T-helper 1 cell (primary cell): Measurements from ENCODE around the gene PCDH9.

Experiments used
- DNase-seq, 5 donors: peaks; one replicate each; pipeline ENCODE4 v3.0.0-alpha.2; 2012 to 2020

PCDH9 gene

DNA sequence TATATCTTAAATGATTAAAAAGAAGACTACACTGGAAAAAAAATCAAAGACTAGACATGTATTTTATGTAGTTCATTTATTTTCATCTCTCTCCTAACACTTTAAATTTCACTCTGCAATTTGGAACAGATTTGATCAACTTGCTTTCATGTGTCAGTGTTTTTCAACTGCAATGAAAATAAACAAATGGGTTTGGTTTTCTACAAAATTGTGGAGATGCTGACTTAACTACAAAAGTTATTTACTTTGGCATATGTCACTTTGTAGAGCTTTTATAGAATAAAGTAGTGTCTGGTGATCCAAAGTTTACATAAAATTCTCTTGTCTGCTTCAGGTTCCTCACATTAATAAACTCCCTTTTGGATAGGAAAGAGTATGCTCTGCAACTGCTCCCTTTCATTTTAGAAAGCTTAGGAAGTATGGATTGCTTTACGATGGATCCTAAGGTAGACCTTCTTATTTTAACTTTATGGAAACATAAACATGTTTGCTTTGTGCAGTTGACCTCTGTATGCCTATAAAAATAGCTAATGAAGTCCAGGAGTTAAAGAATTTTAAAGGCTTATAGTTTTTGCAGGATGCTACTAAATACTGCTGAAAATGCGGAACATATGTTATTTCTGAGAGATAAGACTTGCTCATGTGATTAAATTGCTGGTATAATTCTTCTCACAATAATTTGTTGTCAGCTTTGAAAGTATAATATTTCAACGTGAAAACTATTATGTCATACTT is 815.9 kb downstream of the PCDH9 start:
- DNase-seq, result no peak

DNA sequence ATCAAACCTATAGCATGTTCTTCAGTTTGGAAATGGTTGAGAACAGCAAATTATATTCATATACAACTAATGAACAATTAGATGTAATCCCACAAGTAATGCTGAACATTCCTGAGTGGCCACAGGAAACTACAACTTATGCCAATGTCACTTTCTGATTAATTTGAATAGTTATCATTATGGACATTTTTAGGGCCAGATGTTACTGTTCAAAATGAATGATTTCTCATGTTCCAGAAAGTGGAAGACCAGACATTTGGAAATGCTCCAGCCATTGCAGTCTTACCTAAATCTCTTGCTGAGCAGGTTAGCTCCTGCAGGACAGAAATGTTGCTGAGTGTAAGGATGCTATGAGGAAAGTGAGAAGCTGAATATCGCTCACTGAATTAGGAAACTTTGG is 819.8 kb downstream of the PCDH9 start:
- DNase-seq, result no peak

DNA sequence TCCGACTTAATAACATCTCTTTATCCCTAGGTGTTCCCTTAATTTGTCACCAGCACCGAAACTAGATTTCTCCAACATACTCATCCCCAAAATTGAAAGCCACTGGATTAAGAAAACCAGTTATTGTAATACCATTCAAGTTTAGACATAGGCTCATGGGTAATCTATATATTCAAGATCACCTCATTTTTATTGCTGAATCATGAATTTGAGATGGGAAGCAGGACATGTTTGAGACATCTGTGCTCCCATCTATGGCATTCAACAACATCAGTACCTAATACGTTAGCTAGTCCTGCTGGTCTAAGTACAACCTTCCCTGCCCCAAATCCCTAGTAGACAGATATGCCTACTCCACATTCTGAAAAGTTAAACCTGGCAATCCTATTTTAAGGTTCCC is 820.6 kb downstream of the PCDH9 start:
- DNase-seq, result no peak

DNA sequence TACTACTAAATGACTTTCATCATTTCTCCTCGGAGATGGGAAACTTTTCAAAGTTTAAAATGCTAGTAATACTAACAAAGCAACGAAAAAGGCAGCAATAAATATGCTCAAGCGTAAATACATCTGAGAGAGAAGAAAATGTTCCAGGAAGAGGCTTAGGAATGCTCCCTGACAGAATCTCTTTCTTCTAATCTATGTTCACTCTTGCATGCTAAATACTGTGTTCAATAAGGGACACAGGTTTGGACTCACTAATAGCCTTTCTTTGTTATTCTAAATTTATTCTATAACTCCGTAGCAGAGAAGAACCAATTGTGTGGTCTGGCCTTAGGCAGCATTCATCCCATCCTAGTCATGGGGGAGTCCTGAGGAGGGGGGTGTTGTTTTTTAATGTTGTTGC is 823.0 kb downstream of the PCDH9 start:
- no peak for DNase-seq

DNA sequence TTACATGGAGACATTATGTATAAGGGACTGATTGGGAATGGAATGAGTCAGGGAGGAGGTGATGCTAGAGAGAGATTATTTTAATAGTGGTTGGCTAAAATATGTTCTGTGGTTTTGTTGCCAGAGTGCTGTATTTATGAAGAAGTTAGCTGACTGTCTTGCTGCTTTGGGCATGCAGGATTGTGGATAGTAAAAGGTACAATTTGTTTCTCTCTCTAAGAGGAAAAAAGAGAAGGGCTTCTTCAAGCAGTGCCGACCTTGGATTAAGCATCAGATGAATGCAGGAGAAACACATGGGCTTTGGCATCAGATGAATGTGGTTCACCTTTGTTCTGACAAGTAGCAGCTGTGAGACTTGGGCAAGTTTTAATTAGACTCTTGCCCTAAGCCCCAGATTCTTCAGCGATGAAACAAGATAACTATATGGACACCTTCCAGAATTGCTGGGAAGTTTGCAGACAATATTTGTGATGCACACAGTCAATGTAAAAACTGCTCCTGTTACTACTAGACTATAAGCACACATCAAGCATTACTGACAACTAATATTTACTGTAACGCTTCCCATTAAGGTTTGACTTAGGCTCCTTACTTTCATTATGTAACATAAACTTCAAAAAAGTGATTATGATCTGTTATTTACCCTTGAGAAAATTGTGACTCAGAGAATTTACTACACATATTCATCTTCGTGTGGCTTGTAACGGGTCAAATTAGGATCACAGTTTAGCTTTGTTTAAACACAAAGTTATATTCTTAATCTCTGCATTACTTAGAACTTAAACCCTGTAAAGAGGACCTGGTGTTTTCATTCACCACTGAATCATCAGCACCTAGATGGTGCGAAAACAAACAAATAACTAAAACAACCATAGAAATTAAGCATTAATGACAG is 824.0 kb downstream of the PCDH9 start:
- no peak for DNase-seq

DNA sequence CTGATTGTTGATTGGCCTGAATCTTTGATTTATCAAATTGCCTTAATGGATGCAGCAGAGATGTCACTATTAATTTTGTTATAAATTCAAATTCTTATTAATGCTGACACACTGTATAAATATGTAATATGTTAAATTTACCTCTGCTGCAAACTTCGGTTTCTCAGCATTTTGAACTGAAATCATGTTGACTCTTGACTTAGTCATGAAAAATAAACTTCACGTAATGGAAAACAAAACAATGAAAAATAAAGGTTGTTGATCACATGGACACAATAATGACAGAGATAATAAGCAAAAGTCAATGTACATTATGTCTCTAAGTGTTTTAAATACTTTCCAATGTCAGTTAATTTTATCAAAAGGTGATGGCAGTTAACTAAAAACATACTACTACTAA is 827.6 kb downstream of the PCDH9 start:
- DNase-seq, result no peak

DNA sequence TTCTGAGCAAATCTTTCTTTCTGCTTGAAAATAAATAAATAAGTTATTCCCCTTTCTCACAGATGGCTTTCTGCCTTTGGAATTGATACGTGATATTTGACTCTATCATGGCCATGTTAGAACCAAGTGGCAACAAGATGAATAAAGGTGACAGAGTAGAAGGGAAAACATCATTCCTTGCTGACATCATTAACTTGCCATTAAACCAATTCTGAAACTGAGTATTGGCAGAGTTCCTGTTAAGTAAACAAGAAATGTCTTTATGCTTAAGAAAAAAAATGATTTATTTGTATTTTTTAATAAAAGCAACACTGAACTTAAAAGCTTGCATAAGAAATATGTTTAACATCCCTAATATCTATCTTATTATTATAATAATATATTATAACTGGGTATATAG is 828.1 kb downstream of the PCDH9 start:
- DNase-seq, result no peak

DNA sequence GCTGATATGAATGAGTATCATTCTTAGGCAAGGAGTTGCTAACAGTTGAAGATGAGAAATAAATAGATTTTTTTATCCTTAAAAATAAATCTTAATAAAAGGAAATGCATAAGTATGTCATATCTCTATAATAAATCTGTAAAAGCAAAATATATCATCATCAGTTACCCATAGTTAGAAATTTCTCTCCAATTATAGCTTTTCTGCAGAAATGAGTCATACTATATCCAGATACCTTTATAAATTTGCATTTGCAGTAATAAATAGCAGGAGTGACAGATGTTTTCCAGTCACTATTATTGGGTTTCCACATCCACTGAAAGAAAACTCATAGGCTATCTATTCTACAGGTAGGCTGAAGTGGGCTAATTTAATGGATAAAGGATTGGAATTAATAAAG is 829.8 kb downstream of the PCDH9 start:
- DNase-seq, result no peak

DNA sequence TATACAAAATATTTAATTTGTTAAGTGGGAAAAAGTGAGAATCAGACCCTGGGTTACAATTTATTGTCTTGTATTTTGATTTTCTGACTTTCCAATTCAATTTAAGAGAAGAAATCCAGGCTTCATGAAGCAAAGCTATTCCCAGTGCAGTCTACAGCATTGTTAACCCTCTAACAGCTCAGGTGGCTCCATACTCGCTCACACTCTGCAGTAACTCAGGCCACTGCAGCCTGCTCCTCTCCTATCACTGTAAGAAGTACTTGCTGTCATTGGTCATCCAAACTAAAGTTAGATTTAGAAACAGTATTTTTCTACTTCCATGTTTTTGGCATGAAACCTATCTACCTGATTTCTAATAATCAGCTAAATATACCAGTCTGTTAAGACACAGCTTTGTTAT is 830.3 kb downstream of the PCDH9 start:
- DNase-seq, result no peak

DNA sequence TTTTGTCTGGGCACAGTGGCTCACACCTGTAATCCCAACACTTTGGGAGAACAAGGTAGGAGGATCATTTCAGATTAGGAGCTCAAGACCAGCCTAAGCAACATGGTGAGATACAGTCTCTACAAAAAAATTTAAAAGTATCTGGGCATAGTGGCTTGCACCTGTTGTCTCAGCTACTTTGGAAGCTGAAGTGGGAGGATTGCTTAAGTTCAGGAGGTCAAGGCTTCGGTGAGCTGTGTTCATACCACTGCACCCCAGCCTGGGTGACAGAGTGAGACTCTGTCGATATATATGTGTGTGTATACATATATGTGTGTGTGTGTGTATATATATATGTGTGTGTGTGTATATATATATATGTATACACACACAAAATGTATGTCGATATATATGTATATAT is 833.0 kb downstream of the PCDH9 start:
- DNase-seq, result no peak

DNA sequence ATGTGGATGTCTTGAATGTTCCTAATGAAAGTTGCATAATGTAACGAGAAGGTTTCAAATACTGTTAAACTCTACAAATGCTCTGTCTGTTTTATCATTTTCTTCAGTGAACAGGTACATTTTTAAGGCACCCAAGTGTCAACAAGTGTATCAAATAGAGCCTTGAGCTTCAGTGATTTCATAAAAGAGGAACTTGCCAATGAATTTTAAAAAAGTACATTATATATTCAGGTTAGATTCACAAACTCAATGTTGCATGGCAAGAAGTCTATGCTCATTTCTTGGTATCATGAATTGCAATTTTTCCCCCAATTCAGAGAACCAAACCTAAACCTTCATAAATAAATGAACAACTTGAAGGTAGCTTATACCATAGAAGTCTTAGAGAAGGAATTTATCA is 838.8 kb downstream of the PCDH9 start:
- DNase-seq, result no peak

DNA sequence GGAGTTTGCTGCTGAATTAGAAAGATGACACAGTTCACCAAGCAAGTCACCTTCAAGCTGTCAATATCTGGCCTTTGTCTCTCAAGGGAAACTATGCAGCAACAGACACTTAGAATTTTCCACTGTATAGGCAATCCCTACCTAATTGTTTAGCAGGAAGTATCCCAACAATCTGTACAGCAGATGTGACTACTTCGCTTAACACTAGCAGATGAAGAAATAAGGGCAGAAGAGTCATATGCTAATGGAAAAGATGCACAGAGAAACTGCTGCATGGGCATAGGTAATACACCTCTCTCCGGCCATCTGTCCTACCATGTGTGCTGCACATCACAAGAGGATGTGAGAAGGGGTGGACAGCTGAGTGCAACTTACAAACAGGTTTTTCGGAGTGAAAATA is 851.2 kb downstream of the PCDH9 start:
- DNase-seq, result no peak

DNA sequence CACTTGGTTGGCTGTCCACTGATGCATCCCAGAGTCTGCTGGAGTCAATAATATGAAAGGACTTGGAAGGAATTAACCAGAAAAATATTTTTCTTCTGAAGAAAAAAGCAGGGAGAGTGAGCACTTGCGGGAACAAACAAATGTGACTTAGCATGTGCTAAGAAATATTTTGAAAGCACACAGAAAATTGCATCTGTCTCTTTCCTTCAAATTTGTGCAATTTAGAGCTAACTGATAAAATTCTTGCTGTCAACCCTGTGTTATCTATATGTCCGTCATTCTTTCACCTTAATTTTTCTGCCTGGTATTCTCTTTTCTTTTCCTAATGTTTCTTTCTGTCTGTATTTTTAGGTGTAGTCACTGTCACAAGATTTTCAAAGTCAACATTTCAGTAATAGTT is 852.6 kb downstream of the PCDH9 start:
- DNase-seq, result no peak

DNA sequence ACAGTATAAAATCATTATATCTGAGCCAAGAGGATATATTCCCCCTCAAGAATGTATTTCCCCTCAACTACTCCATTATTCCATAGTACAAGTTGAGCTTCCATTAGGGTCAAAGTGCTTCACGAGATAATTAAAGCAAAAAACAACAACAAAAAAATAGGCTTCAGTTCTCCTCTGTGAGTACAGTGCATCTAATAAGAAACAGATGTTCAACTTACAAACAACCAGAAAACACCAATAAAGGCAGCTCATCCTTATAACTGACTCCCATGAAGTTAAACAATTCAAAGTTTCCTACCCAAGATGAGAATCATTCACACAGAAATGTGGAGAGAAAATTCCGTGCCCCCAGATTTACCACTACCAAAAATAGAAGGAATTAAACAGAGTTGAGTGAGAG is 854.4 kb downstream of the PCDH9 start:
- DNase-seq, result no peak

DNA sequence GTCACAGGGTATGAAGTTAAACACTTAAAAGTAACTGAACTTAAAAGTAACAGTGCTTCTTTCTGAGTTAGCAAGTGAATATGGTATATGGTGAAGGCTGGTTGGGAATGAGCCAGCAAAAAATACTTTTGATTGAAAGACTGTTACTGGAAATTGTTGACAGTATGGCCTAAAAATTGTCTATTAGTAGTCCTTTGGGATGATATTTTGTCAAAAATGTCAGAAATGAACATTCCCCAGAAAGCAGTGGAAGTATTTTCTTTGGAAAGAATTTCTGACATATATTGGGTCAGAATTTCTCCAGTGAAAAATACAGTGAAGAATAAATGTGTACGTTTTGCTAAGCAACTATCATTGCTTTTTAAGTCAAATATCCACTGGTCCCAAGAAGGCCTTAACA is 860.5 kb downstream of the PCDH9 start:
- no peak for DNase-seq

DNA sequence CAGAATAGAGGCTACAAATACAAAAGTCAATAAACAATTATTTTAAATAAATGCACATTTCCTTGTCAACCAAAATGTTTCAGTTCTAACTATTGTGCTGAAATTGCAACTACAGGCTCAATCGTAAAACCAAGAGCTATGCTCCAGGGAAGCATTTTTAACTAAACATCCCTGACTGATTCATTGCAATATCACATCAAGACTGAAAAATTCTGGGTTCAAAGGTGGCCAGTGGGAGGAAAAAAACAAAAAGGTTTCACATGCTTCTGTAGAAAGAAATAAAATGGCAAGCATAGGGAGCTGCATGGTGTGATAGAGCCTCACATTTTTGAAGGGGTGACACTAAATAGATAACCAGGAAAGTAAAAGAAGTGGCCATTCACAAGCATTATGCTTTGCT is 862.8 kb downstream of the PCDH9 start:
- no peak for DNase-seq

DNA sequence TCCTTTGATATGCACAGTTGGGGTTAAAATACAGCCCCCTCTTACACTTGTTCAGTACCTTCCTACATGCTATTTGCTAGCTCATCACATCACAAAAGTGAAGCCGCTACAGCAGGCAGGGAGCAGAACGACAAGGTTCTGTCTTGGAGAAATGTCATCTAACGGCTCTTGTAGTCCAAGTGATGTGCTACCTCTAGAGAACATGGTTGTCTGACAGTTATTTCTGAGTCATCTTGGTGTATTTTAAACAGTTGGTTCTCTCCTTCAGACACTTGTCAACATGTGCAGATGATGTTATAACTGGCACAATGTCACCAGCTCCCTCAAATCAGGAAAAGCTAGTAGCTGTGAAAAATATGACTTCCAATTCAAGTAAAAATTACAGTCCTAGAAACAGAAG is 865.0 kb downstream of the PCDH9 start:
- no peak for DNase-seq

DNA sequence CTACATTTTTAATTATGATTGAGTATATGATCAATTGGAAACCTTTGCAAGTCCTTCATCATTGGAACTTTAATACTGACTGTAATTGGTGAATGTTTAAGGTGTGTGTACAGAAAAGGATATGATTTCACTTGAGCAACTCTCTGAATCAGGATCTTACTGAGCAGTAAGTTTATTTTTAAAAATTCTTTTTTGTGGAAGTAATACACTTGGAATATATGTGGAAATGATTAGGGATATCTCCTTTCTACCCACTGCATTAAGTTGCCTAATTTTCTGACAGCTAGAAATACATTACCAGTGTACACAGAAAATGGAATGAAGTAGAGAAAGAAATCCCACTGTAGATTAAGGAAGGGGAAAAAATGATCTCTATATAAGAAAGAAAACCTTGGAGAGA is 865.8 kb downstream of the PCDH9 start:
- no peak for DNase-seq

DNA sequence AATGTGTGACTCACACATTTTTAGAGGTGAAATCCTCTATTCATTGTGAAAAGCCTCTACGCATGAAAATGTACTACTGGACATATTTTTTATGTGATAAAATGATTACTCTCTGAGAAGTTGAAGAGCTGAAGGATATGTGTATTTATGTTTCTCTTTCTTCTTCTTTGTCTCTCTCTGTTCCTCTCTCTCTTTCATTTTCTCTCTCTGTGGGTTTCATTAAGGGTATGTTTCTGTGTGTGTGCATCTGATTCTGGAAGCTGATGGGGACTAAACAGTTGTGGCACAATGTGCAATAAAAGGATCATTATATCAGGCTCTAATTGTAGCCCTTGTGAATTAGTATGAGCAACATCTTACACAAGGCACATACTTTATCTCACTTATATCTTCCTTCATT is 867.7 kb downstream of the PCDH9 start:
- no peak for DNase-seq

DNA sequence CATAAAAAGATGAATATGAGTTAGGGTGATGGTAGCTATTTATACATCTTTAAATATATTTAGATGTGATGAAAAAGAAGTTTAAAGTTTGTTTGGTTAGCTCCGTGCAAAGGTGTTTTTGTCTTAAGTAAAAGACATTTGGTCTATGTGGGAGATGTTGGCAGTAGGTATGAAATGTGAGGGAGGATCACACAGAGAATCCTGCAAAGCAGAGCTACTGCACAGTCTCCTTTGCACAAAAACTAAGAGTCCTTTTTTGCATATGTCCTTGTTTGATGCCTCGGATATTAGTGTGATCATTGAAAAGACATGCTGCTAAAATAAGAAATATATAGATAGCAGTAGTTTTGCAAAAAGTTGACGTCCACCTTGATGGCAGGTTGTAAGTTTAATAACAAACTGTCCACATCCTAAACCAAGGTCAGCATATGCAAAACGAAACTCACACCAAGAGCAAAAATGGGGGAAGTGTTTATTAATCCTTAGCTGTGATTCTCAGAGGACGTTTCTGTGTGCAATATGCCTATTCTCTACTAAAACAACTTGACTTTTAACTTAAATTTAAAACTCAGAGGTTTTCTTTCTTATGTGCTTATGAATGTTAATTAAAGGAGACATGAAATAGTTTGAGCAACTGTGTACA is 870.1 kb downstream of the PCDH9 start:
- no peak for DNase-seq

DNA sequence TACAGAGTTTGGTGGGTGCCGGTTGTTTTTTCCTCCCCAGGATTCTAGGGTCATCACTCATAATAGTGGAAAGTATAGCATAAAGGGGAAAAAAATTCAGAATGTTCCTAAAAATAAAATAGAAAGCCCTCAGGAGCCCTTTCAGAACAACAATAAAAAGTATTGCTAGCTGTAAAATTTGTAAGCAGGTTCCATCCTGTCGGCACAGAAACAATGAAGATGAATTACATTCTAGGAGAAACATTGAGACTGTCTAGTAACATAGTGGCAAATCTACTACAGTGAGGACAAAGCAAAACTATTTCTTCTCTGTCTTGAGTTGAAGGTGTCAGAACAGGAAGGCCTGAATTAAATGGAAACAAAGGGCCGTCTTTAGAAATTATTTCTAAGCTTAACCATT is 870.7 kb downstream of the PCDH9 start:
- DNase-seq, result no peak

DNA sequence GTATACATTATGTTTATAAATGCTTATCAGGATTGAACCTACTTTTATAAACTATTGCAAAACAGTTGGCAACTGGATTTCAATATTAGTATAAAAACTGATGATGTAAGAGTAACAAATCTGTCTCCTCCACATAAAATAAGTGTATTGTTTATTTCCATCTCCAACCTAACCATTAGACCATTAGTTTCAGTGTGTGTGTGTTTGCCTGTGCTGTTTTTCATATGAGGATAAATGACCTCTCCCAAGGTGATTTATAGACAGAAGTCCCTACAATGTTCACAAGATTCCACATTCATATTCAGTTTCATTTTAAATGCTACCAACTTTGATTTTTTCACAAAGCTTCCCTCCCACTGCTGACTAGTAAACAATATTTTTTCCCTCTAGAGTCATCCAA is 871.6 kb downstream of the PCDH9 start:
- no peak for DNase-seq

DNA sequence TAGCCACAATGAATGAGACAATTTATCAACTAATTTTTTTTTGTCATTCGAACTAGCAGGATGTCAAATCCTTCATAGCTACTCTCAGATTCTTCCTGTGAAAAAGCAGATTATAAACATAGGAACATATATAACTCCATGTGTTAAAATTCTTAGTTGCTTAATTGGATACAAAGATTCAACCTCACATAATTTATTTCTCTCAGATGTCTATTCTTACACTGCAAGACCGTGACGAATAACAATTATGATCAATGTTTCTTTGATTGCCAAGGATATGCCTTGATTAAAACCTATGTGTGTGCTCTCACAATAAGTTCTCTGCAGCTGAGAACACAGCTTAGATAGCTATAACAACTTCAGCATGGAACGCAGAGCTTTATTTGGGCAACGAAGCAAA is 872.7 kb downstream of the PCDH9 start:
- no peak for DNase-seq
